OCI-LY3 (cell line): ENCODE results near the gene CR1L.

ENCODE experiments used
- EZH2phosphoT487 ChIP-seq: fragments of 200-600 bp; shearing (Covaris generic); IDR thresholded peaks from 2 replicates; pipeline ENCODE4 v1.6.1; 2018; ENCODE audit warnings: antibody characterized with exemption, mixed run types, low read depth
- TF ChIP-seq, protein P1 (sequence below): fragments of 200-600, 300-600 bp; sonication (generic); IDR thresholded peaks from 2 replicates; pipeline ENCODE4 v1.5.1; 2014; ENCODE audit warnings: antibody characterized with exemption, low read length, low read depth

DNA sequence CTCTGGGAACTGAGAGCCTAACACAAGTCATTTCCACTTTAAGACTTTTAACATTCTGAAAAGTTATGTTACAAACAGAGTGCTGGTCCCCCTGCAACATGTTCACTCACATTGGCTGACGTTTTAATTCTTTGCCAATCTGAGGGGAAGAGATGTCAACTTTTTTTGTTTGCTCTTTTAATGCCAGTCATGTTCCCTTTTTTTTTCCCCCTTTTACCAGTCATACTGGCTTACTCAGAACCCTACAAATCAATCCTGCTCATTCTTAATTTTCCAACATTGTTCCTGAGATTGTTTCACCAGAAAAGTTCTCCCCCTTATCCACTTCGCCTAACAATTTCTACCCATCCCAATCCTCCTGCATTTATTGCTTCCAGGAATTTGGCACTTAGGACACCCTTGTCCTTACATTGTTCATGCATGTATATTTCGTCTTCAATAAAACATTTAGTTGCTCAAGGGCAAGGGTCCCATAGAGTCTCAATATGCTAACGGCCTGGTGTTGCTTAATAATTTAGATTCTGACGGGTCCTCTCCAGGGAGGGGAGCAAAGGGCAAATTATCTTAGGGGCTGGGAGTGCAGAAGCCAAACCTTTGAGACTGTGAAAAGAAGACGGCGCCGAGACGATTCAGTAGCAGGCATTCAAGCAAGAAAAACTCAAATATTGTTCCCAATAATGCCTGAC lies 624 bp upstream of the CR1L start:
- TF ChIP-seq, protein P1, sequence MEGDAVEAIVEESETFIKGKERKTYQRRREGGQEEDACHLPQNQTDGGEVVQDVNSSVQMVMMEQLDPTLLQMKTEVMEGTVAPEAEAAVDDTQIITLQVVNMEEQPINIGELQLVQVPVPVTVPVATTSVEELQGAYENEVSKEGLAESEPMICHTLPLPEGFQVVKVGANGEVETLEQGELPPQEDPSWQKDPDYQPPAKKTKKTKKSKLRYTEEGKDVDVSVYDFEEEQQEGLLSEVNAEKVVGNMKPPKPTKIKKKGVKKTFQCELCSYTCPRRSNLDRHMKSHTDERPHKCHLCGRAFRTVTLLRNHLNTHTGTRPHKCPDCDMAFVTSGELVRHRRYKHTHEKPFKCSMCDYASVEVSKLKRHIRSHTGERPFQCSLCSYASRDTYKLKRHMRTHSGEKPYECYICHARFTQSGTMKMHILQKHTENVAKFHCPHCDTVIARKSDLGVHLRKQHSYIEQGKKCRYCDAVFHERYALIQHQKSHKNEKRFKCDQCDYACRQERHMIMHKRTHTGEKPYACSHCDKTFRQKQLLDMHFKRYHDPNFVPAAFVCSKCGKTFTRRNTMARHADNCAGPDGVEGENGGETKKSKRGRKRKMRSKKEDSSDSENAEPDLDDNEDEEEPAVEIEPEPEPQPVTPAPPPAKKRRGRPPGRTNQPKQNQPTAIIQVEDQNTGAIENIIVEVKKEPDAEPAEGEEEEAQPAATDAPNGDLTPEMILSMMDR = no peak
- TF ChIP-seq EZH2phosphoT487 = no peak
